Activated T-helper 17 cell treated with anti-CD3 and anti-CD28 coated beads, Interleukin-2, amount 50 U/mL, for 72 hours (primary cell): Measurements from ENCODE around the gene KCNIP1. TPM values are rescaled to one million over a fixed set of nuclear protein-coding genes. Genes with fewer than 3 reads are reported as not detected.

Experiments used
- ATAC-seq: fragments of 150-1000 bp; cut with Tn5 transposase; replicated peaks from 2 replicates; pipeline ENCODE4 v1.10.0; 2021; ENCODE audit warnings: mild to moderate bottlenecking, moderate library complexity
- H3K27ac Mint-ChIP-seq: one replicate; pipeline ENCODE4 v1.8.0; 2022; ENCODE audit warnings: mixed read lengths
- H3K27me3 Mint-ChIP-seq: one replicate; pipeline ENCODE4 v1.8.0; 2022; ENCODE audit warnings: mixed read lengths
- H3K36me3 Mint-ChIP-seq: one replicate; pipeline ENCODE4 v1.8.0; 2022; ENCODE audit warnings: low read depth, mild to moderate bottlenecking, mixed read lengths
- H3K4me1 Mint-ChIP-seq: one replicate; pipeline ENCODE4 v1.8.0; 2022; ENCODE audit warnings: mixed read lengths
- H3K4me3 Mint-ChIP-seq: one replicate; pipeline ENCODE4 v1.8.0; 2022; ENCODE audit warnings: mild to moderate bottlenecking, mixed read lengths
- H3K9me3 Mint-ChIP-seq: one replicate; pipeline ENCODE4 v1.8.0; 2022; ENCODE audit warnings: mixed read lengths
- total RNA-seq, 2 donors: library from RNA; stranded (reverse); gene quantifications; one replicate each; pipeline ENCODE4 v1.2.3, GENCODE V29; 2022

KCNIP1 gene
- total RNA-seq, 2 donors from 2014 or later: not detected

DNA sequence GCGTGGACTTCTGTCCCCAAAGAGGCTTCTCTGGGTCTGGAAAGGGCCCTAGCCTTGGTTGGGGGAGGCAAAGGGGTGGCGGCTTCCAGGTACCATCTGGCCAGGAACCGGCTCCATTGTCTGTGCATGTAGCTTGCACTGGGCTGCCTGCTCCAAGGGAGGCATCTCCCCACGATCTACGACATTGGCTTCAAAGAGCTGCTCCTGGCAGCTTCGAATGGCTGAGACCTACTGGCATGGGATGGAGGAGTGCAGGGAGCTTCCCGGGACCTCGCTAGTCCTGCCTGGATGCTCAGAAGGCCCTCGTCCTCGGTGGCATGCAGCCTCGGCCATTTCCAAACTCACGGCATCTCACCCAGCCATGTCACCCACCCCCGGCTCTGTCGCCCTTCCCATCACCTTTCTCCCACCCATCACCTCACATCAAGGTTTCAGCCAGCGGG, 137.8 kb downstream of the KCNIP1 start:
- Mint-ChIP-seq H3K36me3 (no peaks in the 10 kb centered on the region), H3K9me3 (no peaks in the 10 kb centered on the region), H3K27me3 (peaks cover 45% of the 10 kb centered on the region), H3K4me1 (peaks cover 4% of the 10 kb centered on the region), H3K27ac (no peak overlapping the region), H3K4me3 (no peak overlapping the region)
- ATAC-seq: no peak

DNA sequence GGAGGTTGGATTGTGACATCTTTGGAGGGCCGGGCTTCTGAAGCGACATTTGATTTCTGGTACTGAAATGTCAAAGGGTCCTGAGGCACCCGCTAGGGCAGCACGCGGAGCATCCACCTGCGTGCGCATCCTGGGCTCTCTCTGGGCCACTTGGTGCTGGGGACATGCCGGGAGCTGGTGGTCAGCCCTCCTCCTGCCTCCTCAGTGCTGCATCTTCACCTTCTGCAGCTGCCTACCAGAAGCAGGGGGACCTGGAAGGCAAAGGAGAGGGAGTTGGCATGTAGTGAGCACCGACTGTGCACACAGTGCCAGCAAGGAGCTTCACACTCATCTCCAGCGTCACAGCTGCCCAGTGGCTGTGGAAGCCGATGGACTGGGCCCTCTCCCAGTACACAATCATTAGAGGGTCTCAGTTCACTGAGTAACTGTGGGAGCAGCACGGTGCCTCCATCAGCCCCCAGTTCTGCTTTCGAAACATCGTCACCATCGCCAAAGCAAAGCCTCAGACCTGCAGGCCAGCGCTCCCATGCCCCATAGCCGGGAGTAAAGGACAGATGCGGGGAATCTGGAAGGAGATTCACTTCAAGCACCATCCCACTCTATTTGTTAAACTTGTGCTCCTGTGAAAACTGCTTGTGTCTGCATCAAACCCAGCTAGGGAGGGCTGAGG, 138.4 kb downstream of the KCNIP1 start:
- no peak for ATAC-seq

DNA sequence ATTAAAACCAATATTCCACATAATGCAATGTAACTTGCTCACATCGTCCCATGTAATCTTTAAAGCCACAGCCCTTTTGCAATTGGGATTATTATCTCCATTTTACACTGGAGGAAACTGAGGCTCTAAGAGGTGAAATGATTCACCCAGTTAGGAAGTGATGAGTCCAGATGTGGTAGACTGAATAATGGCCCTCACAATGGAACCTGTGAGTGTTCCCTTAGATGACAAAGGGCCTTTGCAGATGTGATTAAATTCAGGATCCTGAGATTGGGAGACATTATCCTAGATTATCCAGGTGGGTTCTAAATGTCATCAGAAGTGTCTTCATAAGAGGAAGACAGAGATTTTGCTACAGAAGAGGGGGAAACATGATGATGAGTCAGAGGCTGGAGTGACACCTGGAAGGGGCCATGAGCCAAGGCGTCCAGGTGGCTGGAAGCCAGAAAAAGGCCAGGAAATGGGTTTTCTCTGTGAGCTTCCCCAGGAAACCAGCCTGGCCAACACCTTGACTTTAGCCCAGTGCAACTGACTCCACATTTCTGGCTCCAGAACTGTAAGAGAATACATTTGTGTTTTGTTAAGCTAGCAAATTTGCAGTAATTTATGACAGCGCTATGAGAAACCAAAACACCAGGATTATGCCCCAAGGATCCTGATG, 139.1 kb downstream of the KCNIP1 start:
- H3K27ac Mint-ChIP-seq: no peak overlapping the region
- ATAC-seq: no peak
- H3K27me3 Mint-ChIP-seq: peaks cover 43% of the 10 kb centered on the region
- no peaks in the 10 kb centered on the region for H3K36me3 Mint-ChIP-seq
- H3K9me3 Mint-ChIP-seq: no peaks in the 10 kb centered on the region
- H3K4me1 Mint-ChIP-seq: peaks cover 4% of the 10 kb centered on the region
- no peak overlapping the region for H3K4me3 Mint-ChIP-seq

More for the DNA sequence above, 138.4 kb downstream of the KCNIP1 start:
- Mint-ChIP-seq H3K27ac (no peak overlapping the region), H3K9me3 (no peaks in the 10 kb centered on the region), H3K36me3 (no peaks in the 10 kb centered on the region), H3K4me1 (peaks cover 4% of the 10 kb centered on the region), H3K27me3 (peaks cover 47% of the 10 kb centered on the region), H3K4me3 (no peak overlapping the region)

DNA sequence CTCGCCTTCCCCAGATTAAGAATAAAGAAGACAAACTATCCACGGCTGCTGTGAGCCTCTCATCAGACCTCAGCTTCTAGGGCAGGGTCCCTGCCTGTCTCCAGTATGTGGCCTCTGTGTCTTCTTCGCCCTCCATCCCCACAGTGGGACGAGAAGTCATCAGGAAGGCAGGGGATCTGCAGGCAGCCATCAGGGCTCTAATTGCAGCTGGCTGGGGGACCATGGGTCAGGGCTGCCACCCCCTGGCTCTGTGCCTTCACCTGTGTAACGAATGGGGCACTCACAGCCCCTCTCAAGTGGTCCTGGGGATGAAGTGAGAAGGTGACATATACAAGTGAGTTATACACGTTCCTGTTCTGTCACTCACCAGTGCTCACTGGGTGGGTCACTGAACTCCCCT, 139.8 kb downstream of the KCNIP1 start:
- Mint-ChIP-seq H3K27ac (no peak overlapping the region), H3K4me3 (no peak overlapping the region), H3K4me1 (peaks cover 2% of the 10 kb centered on the region), H3K9me3 (no peaks in the 10 kb centered on the region), H3K36me3 (no peaks in the 10 kb centered on the region), H3K27me3 (peaks cover 42% of the 10 kb centered on the region)
- no peak for ATAC-seq

DNA sequence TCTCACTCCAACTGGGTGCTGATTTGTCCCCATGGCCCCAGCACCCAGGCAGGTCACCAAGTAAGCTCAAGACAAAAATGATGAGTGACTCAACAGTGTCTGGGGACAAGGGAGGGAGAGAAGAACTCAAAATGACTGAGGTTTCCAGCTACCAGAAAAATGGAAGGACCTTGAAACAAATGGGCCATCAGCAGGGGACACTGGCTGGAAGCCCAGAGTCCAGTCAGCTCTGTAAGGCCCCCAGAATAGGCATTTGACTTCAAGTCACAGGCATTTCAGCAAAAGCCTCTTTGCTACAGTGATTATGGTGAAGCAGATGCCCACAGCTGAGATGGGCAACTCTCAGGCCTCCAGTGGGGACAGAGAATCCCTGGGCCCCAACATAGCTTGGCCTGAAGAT, 140.7 kb downstream of the KCNIP1 start:
- no peak for ATAC-seq

DNA sequence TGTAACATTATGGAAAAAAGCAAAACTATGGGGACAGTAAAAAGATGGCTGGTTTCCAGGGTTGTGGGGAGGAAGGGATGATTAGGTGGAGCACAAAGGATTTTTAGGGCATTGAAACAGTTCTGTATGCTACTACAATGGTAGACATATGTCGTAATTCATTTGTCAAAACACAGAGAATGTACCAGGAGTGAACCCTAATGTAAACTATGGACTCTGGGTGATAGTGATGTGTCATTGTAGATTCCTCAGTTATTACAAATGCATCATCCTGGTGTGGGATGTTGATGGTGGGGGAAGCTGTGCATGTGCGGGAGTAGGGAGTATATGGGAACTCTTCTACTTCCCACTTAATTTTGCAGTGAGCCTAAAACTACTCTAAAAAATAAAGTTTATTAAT, 144.7 kb downstream of the KCNIP1 start:
- no peaks in the 10 kb centered on the region for H3K4me1 Mint-ChIP-seq
- H3K4me3 Mint-ChIP-seq: no peak overlapping the region
- ATAC-seq: no peak
- H3K27me3 Mint-ChIP-seq: peaks cover 27% of the 10 kb centered on the region
- no peaks in the 10 kb centered on the region for H3K9me3 Mint-ChIP-seq
- H3K27ac Mint-ChIP-seq: no peak overlapping the region
- no peaks in the 10 kb centered on the region for H3K36me3 Mint-ChIP-seq

More for the DNA sequence above, 140.7 kb downstream of the KCNIP1 start:
- no peaks in the 10 kb centered on the region for H3K9me3 Mint-ChIP-seq
- H3K27me3 Mint-ChIP-seq: peaks cover 42% of the 10 kb centered on the region
- H3K36me3 Mint-ChIP-seq: no peaks in the 10 kb centered on the region
- H3K27ac Mint-ChIP-seq: no peak overlapping the region
- H3K4me1 Mint-ChIP-seq: no peaks in the 10 kb centered on the region
- no peak overlapping the region for H3K4me3 Mint-ChIP-seq

DNA sequence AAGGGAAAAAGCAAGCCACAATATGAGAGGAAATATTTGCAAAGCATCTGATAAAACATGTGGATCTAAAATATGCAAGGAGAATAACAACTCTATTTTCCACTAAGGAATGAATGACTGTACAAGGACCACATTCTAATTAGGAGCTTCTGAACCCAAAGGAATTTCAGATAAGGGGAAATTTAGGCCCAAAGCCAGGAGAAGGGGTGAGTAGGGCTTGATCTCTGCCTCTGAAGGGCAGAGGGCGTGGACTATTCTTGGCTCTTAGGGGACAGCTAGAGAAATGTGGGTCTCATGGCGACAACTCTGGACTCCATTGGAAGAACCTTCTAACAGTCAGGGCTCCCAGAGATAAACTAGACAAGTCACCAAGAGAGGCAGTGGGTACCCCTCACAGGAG, 147.0 kb downstream of the KCNIP1 start:
- H3K4me3 Mint-ChIP-seq: no peak overlapping the region
- H3K36me3 Mint-ChIP-seq: no peaks in the 10 kb centered on the region
- H3K27ac Mint-ChIP-seq: no peak overlapping the region
- no peaks in the 10 kb centered on the region for H3K4me1 Mint-ChIP-seq
- H3K9me3 Mint-ChIP-seq: no peaks in the 10 kb centered on the region
- H3K27me3 Mint-ChIP-seq: peaks cover 16% of the 10 kb centered on the region
- no peak for ATAC-seq

DNA sequence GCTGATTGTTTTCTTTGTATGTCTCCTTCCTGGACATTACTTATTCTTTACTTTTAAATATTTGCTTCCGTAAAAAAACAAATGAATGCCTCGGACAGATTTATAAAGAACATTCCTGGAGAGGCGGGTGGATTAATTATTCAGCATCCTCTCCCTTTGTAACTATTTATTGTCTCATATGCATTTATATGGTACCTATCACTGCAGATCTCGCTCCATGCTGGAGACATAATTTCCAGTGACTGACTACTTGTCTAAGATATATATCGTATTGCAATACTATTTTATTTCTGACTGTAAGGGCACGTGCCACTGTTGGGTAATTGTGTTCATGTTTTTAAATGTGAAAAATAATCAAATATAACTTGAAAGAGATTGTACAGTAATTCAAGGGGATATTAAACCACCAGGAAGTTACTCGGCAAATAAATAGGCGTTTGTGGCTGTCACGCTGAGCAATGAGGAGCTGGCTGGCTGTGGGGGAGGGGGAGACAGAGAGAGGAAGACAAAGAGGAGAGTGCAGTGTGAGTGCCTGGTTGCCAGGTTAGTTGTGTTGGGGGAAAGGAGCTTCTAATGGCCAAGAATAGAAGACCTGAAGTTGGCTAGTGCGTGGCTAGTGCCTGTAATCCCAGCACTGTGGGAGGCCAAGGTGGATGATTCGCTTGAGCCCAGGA, 147.9 kb downstream of the KCNIP1 start:
- Mint-ChIP-seq H3K4me1 (no peaks in the 10 kb centered on the region), H3K9me3 (no peaks in the 10 kb centered on the region)

DNA sequence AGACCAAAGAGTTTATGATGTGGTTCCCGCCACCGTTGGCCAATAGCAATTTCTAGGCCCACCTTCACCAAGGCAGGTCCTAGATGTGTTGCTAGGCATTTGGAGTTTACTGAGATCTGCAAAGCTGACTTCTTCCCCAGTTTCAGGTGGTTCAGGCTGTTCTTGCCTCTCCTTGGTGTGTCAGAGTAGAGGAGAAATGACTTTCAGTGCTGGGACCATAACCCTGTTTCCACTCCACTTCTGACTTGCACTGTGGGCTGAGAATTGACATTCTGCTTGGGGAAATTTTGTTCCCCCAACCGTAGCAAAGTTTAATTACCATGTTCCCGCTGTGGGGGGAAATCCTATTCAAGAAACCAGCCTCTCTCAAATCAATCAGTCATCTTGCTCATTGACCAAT, 151.7 kb downstream of the KCNIP1 start:
- Mint-ChIP-seq H3K27me3 (peaks cover 9% of the 10 kb centered on the region), H3K4me1 (no peaks in the 10 kb centered on the region), H3K4me3 (no peak overlapping the region), H3K27ac (no peak overlapping the region), H3K9me3 (no peaks in the 10 kb centered on the region), H3K36me3 (no peaks in the 10 kb centered on the region)
- no peak for ATAC-seq

More for the DNA sequence above, 147.9 kb downstream of the KCNIP1 start:
- Mint-ChIP-seq H3K36me3 (no peaks in the 10 kb centered on the region), H3K27me3 (peaks cover 9% of the 10 kb centered on the region), H3K27ac (no peak overlapping the region), H3K4me3 (no peak overlapping the region)
- no peak for ATAC-seq

DNA sequence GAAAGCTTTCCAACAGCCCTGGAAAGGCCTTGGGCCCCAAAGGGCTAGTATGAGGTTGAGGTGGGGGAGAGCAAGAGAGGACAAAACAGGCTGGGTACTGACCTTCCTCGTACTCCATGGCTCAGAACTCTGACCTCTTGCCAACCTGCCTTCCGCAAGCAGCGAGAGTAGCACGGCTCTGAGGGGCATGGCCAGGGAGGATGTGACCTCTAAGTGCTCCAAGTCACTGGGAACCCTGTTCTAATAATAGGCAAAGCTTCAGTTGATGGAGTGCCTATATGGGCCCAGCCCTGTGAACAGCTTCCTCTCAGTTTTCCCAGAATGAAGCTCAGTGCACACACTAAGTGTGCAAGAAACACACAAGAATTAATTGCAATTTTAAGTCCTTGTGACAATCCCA, 152.1 kb downstream of the KCNIP1 start:
- no peaks in the 10 kb centered on the region for H3K9me3 Mint-ChIP-seq
- no peaks in the 10 kb centered on the region for H3K36me3 Mint-ChIP-seq
- H3K27ac Mint-ChIP-seq: no peak overlapping the region
- H3K27me3 Mint-ChIP-seq: peaks cover 12% of the 10 kb centered on the region
- ATAC-seq: no peak
- H3K4me3 Mint-ChIP-seq: no peak overlapping the region
- H3K4me1 Mint-ChIP-seq: no peaks in the 10 kb centered on the region

DNA sequence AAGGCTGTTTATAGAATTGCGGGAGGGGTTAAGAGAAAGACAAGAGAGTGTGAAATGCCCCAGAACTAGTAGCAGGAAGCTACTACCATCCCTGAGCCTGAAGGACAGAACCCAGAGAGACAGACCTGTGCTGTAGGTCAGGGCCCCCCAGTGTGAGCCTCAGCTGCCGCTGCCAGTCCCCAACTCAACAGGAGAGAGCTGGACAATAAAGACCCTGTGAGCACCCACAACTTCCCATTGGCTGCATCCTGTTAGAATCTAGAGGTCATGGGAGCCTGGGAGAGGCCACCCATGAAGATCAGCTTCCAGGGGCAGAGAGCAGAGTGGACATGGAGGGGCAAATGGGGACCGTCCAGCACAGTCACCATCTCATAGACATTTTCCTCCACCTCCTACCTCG, 152.5 kb downstream of the KCNIP1 start:
- Mint-ChIP-seq H3K27me3 (peaks cover 12% of the 10 kb centered on the region), H3K36me3 (no peaks in the 10 kb centered on the region), H3K4me3 (no peak overlapping the region), H3K27ac (no peak overlapping the region), H3K4me1 (no peaks in the 10 kb centered on the region), H3K9me3 (no peaks in the 10 kb centered on the region)
- ATAC-seq: no peak

DNA sequence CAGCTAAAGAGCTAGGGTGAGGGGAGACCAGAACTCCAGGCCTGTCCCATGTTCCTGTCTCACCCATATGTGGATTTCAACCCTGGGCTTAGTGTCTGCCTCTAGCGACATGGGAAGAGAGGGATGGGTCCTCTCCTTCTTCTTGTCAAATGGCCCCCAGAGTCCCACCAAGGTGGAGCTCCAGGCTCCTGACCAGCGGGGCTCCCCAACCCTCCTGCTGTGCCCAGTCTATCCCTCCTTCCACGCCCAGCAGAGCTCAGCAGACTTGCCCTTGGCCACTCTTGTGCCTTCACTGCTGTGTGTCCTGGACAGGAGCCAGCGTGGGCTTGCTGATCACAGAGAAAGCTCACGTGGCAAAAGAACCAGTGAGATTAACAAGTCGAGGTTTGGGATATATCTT, 156.7 kb downstream of the KCNIP1 start:
- H3K27ac Mint-ChIP-seq: no peak overlapping the region
- H3K4me1 Mint-ChIP-seq: no peaks in the 10 kb centered on the region
- no peaks in the 10 kb centered on the region for H3K9me3 Mint-ChIP-seq

DNA sequence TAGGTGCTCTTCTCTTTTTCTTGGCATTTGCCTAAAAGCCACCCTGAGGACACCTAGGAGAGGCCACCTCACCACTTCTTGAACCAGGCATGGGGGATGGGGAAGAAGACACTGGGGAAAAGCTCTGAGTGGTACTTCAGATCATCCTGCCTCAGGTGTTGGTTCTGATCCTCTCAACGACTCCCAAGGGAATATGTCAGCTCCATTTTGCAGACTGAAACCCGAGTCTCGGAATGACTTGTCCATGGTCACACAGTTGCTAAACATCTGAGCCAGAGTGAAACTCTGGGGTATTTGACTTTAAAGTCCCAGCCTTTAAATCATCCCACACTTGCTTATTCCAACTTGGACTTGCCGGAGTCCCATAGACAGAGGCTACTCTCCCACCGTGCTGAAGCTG, 159.1 kb downstream of the KCNIP1 start:
- Mint-ChIP-seq H3K4me3 (no peak overlapping the region), H3K36me3 (no peaks in the 10 kb centered on the region), H3K4me1 (no peaks in the 10 kb centered on the region), H3K27me3 (peaks cover 21% of the 10 kb centered on the region), H3K27ac (no peak overlapping the region), H3K9me3 (no peaks in the 10 kb centered on the region)
- ATAC-seq: no peak

More for the DNA sequence above, 156.7 kb downstream of the KCNIP1 start:
- H3K36me3 Mint-ChIP-seq: no peaks in the 10 kb centered on the region
- no peak overlapping the region for H3K4me3 Mint-ChIP-seq
- ATAC-seq: no peak
- peaks cover 24% of the 10 kb centered on the region for H3K27me3 Mint-ChIP-seq

DNA sequence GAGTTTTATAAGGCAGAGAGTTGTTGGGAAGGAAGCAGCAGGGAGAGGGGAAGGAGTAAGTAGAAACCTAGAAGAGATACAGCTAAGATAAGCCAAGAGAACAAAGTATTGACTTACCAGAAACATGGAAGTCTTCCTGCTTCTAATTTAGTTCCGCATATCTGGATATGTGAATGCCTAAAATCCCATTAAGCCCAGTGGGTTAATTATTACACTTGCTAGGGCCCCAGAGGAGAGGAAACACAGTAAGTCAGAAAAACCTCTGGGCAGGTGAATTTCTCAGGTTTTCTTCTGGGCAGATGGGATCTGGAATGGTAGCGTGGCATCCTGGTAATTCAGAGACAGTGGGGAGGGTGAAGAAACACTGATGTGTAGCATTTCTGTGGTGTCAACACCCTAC, 175.0 kb downstream of the KCNIP1 start:
- ATAC-seq: no peak
- no peak overlapping the region for H3K4me3 Mint-ChIP-seq
- no peaks in the 10 kb centered on the region for H3K36me3 Mint-ChIP-seq
- peaks cover 4% of the 10 kb centered on the region for H3K9me3 Mint-ChIP-seq
- peaks cover 46% of the 10 kb centered on the region for H3K27me3 Mint-ChIP-seq
- peaks cover 6% of the 10 kb centered on the region for H3K4me1 Mint-ChIP-seq
- no peak overlapping the region for H3K27ac Mint-ChIP-seq

DNA sequence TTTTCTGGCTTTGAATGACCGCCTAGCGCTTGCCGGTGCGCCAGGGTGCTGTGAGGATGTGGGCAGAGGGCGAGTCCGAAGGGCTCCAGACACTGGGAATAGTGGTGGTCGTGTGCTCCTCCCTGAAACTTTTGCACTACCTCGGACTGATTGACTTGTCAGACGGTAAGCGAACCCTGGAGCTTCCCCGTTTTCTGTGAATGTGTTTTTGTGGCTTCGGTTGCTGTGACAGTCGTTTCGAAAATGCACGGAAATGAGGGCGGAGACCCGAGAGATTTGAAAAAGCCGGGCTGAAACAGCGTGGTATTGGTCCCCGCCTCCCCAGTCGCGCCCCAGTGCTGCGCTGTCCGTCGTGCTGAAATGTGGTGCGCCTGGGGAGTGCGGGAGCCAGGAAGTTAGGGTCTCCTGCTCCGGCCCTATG, 177.2 kb downstream of the KCNIP1 start:
- Mint-ChIP-seq H3K36me3 (no peaks in the 10 kb centered on the region), H3K9me3 (peaks cover 4% of the 10 kb centered on the region), H3K4me3 (no peak overlapping the region), H3K4me1 (peaks cover 6% of the 10 kb centered on the region), H3K27ac (no peak overlapping the region), H3K27me3 (peaks cover 54% of the 10 kb centered on the region)
- peak; percentile 77 for ATAC-seq
